Progenitor cell of endocrine pancreas (in vitro differentiated cells): Measurements from ENCODE around the gene EEF1A2. TPM values are rescaled to one million over a fixed set of nuclear protein-coding genes. Genes with fewer than 3 reads are reported as not detected.

Experiments used
- DNase-seq: peaks from one replicate; pipeline ENCODE4 v3.0.0; 2021; ENCODE audit warnings: low spot score; ENCODE audit not compliant: unreplicated experiment
- H3K27ac Mint-ChIP-seq: 2 replicates; pipeline ENCODE4 v1.8.0; 2021; ENCODE audit warnings: mild to moderate bottlenecking, moderate library complexity, mixed read lengths
- H3K27me3 Mint-ChIP-seq: 2 replicates; pipeline ENCODE4 v1.8.0; 2021; ENCODE audit warnings: mixed read lengths
- H3K36me3 Mint-ChIP-seq: 2 replicates; pipeline ENCODE4 v1.8.0; 2022; ENCODE audit warnings: mixed read lengths; ENCODE audit not compliant: insufficient read depth
- H3K4me1 Mint-ChIP-seq: 2 replicates; pipeline ENCODE4 v1.8.0; 2021; ENCODE audit warnings: low read depth, mixed read lengths
- H3K4me3 Mint-ChIP-seq: 2 replicates; pipeline ENCODE4 v1.8.0; 2021; ENCODE audit warnings: low read depth, mild to moderate bottlenecking, moderate library complexity, mixed read lengths
- H3K9me3 Mint-ChIP-seq: 2 replicates; pipeline ENCODE4 v1.8.0; 2021; ENCODE audit warnings: low read depth, mixed read lengths
- CTCF ChIP-seq: fragments of 200-600 bp; sonication (generic); IDR thresholded peaks from one replicate; pipeline ENCODE4 v1.5.0; 2021; ENCODE audit warnings: antibody characterized with exemption, mild to moderate bottlenecking; ENCODE audit not compliant: unreplicated experiment
- total RNA-seq: library from RNA; stranded (reverse); gene quantifications from 2 replicates; pipeline ENCODE4 v1.2.1, GENCODE V29; 2021

Gene EEF1A2
- total RNA-seq, 1 donor from 2014 or later, result 11.0 TPM

- no peak overlapping the region for H3K4me3 Mint-ChIP-seq
- H3K9me3 Mint-ChIP-seq, result no peaks in the 10 kb centered on the region
- H3K27ac Mint-ChIP-seq, result no peak overlapping the region
- no peak for DNase-seq
- no peaks in the 10 kb centered on the region for H3K36me3 Mint-ChIP-seq
- peaks cover 3% of the 10 kb centered on the region for H3K4me1 Mint-ChIP-seq
- H3K27me3 Mint-ChIP-seq, result peaks cover 16% of the 10 kb centered on the region
- TF ChIP-seq CTCF, result no peak
These were observed 46.9 kb upstream of the EEF1A2 start for GRCh38 chr20:63545814-63546213.

GRCh38 chr20:63544958-63545516, 46.2 kb upstream of the EEF1A2 start:
- DNase-seq, result no peak
- no peak overlapping the region for H3K4me3 Mint-ChIP-seq
- TF ChIP-seq CTCF, result no peak
- peaks cover 15% of the 10 kb centered on the region for H3K27me3 Mint-ChIP-seq
- H3K4me1 Mint-ChIP-seq, result peaks cover 3% of the 10 kb centered on the region
- H3K9me3 Mint-ChIP-seq, result no peaks in the 10 kb centered on the region
- no peak overlapping the region for H3K27ac Mint-ChIP-seq
- no peaks in the 10 kb centered on the region for H3K36me3 Mint-ChIP-seq

- peaks cover 3% of the 10 kb centered on the region for H3K4me1 Mint-ChIP-seq
- no peaks in the 10 kb centered on the region for H3K36me3 Mint-ChIP-seq
- TF ChIP-seq CTCF, result no peak
- no peak overlapping the region for H3K27ac Mint-ChIP-seq
- H3K9me3 Mint-ChIP-seq, result no peaks in the 10 kb centered on the region
- DNase-seq, result no peak
- peaks cover 13% of the 10 kb centered on the region for H3K27me3 Mint-ChIP-seq
- H3K4me3 Mint-ChIP-seq, result no peak overlapping the region
These were observed 45.5 kb upstream of the EEF1A2 start for GRCh38 chr20:63544241-63544957.

- Mint-ChIP-seq H3K4me3 (no peak overlapping the region), H3K36me3 (no peaks in the 10 kb centered on the region), H3K27ac (no peak overlapping the region), H3K9me3 (no peaks in the 10 kb centered on the region), H3K4me1 (peaks cover 3% of the 10 kb centered on the region), H3K27me3 (peaks cover 12% of the 10 kb centered on the region)
- TF ChIP-seq CTCF, result no peak
- no peak for DNase-seq
These were observed 44.9 kb upstream of the EEF1A2 start for GRCh38 chr20:63543733-63544132.

GRCh38 chr20:63543131-63543530, 44.2 kb upstream of the EEF1A2 start:
- no peak for DNase-seq
- Mint-ChIP-seq H3K9me3 (no peaks in the 10 kb centered on the region), H3K27ac (no peak overlapping the region), H3K4me1 (peaks cover 3% of the 10 kb centered on the region), H3K36me3 (no peaks in the 10 kb centered on the region), H3K4me3 (no peak overlapping the region), H3K27me3 (peaks cover 12% of the 10 kb centered on the region)
- no peak for TF ChIP-seq CTCF
